Measurements from ENCODE around the gene ITSN2.

- TF ChIP-seq CTCF (IDR thresholded peaks at IDR 0.05) (no peak), POLR2AphosphoS5 (IDR thresholded peaks at IDR 0.05) (no peak), POLR2A (IDR thresholded peaks at IDR 0.05) (no peak)
These were observed 106.9 kb downstream of the ITSN2 start for GRCh38 chr2:24253303-24253919.
